ENCODE measurements around the gene RAB39A.
"Not testable (repeated sequence)": the region's sequence is repeated elsewhere in the genome, so short reads cannot be mapped to it uniquely, and the experiment has no call there.

Gene RAB39A, protein sequence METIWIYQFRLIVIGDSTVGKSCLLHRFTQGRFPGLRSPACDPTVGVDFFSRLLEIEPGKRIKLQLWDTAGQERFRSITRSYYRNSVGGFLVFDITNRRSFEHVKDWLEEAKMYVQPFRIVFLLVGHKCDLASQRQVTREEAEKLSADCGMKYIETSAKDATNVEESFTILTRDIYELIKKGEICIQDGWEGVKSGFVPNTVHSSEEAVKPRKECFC

DNA sequence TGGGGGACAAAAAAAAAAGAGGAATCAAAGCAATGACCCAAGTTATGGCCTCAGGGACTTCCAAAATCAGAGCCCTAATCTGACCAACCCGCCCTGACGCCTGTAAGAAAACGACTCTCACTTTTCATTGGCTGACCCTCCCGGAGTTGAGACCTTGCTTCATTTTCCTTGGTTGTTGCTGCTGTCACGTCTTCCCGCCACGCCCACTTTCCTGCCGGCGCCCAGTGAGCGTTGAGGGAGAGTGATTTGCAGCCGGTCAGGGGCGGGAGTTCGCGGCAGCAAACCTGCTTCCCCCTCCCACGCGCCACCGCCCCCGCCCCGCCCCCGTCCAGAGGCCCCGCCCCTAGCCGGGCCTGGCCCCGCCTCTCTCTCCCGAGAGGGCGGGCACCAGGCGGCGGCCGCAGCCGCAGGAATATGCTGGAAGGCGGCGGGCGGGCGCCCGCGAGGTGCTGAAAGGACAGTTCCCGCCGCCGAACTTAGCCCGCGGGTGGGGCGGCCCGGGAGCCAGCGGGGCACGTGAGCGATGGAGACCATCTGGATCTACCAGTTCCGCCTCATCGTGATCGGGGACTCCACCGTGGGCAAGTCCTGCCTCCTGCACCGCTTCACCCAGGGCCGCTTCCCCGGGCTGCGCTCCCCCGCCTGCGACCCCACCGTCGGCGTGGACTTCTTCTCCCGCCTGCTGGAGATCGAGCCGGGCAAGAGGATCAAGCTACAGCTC is at the start of gene RAB39A:
RAB39A (plus strand) TSS at position 403 of the 721 bp plus-strand sequence; CDS start at position 524, 121 bp downstream.
- DNase-seq, result peak; percentile 97

DNA sequence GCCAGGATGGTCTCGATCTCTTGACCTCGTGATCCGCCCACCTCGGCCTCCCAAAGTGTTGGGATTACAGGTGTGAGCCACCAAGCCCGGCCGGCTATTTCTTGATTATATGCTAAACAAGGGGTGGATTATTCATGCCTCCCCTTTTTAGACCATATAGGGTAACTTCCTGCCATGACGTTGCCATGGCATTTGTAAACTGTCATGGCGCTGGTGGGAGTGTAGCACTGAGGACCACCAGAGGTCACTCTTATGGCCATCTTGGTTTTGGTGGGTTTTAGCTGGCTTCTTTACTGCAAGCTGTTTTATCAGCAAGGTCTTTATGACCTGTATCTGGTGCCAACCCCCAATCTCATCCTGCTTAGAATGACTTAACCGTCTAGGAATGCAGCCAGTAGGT is 46.8 kb upstream of the RAB39A start:
- not testable (repeated sequence) for DNase-seq

DNA sequence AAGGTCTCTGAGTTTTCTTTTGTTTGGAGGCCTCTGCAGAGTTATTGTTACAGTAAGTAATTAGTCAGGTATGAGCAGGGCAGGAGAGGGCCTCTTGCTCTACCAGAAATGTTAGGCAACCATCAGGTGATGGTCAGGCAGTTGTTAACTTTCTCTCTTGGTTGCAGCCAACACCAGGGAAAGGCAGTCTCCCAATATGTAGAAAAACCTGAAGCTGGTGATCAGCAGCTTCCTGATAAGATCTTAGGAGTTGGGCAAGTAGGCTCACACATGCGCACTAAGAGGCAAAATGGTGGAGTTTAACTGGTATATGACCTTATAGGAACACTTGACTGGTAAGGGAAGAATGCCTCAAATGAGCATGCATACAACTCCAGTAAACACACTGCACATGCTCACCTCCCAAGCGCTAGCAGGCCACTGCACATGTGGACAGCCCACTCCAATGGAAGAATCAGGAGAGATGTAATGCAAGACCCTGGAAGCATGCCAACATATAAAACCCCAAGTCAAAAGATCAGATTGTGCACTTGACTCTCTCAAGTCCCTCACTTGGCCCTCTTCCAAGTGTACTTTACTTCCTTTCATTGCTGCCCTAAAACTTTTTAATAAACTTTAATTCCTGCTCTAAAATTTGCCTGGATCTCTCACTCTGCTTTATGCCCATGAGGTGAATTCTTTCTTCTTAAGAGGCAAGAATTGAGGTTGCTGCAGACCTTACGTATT is 46.0 kb upstream of the RAB39A start:
- DNase-seq, result no peak

DNA sequence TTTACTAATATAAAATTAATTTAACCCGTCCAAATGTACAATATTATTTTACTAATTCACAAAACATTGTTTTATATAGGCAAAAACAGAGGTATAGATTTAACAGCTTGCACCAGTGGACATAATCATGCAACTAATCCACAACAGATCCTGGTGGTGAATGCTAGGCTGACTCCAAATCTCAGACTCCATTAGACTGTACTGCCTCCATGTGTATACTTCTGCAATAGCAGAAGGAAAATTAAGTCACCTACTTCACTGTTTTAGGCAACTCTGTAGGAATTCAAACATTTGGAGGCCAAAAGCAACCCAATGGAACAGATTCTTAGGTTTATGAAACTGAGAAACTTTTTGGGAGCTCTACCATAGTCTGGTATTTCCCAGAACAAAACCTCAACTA is 30.0 kb upstream of the RAB39A start:
- no peak for DNase-seq

DNA sequence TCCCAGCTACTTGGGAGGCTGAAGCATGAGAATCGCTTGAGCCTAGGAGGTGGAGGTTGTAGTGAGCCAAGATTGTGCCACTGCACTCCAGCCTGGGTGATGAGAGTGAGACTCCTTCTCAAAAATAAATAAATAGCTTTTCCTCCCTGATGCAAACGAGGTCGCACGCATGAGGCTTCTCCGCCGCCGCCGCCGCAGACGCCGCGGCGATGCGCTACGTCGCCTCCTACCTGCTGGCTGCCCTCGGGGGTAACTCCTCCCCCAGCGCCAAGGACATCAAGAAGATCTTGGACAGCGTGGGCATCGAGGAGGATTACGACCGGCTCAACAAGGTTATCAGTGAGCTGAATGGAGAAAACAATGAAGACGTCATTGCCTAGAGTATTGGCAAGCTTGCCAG is 20.0 kb upstream of the RAB39A start:
- DNase-seq, result no peak

DNA sequence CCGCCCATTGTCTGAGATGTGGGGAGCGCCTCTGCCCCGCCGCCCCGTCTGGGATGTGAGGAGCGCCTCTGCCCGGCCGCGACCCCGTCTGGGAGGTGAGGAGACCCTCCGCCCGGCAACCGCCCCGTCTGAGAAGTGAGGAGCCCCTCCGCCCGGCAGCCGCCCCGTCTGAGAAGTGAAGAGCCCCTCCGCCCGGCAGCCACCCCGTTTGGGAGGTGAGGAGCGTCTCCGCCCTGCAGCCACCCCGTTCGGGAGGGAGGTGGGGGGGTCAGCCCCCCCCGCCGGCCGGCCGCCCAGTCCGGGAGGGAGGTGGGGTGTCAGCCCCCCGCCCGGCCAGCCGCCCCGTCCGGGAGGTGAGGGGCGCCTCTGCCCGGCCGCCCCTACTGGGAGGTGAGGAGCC is 15.8 kb upstream of the RAB39A start:
- not testable (repeated sequence) for DNase-seq

DNA sequence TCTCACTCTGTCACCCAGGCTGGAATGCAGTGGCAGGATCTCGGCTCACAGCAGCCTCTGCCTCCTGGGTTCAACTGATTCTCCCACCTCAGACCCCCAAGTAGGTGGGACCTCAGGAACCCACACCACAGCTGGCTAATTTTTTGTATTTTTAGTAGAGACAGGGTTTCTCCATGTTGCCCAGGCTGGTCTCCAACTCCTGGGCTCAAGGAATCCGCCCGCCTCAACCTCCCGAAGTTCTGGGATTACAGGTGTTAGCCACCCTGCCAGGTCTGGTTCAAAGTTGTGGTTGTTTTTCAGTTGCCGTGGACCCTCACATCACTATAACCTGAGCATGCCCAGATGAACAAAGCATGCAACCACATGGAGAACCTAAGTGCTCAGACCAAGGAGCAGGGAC is 13.0 kb upstream of the RAB39A start:
- DNase-seq, result no peak

DNA sequence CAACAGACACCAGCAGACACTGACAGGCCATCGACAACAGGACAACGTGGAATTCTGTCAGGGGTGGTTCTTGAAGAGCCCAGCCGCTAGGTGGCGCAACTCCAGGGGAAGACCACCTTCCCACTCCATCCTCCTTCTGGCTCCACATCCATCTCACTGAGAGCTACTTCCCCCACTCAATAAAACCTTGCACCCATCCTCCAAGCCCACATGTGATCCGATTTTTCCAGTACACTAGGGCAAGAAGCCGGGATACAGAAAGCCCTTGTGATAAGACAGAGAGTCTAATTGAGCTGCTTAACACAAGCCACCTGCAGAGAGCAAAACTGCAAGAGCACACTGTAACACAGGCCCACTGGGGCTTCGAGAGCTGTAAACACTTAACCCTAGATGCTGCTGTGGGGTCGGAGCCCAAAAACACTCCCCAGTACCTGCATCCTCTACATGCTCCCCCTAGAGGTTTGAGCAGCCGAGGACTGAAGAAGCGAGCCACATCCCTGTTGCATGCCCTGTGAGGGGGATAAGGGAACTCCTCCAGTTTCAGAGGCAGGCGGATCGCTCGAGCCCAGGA is 11.5 kb upstream of the RAB39A start:
- DNase-seq, result peak; percentile 2

DNA sequence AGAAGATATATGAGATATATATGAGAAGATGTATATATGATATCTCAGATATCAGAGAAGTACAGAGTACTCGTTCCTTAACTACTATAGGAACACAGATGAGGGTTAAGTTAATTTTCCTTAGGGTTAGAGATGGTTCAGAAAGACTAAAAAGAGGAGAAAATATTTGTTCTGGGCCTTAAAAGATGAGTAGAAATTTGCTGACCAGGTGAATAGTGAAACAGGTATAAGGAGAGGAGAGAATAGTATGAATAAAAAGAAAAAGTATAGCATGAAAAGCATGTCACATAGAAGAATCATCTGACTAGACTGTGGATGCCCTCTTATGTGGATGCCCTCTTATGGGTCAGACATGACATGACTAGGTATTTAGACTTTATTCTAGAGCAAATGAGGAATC is 6.3 kb upstream of the RAB39A start:
- DNase-seq, result no peak

DNA sequence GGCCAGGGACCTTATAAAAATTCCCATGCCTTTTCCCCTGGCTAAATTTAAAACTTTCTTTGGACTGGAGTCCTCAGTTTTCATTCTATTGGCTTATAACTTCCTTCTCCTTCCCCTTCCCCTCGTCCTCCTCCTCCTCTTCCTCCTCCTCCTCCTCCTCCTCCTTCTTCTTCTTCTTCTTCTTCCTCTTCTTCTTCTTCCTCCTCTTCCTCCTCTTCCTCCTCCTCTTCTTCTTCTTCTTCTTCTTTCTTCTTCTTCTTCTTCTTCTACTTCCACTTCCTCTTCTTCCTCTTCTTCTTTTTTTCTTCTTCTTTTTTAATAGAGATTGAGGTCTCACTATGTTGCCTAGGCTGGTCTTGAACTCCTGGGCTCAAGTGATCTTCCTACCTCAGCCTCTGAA is 4.7 kb upstream of the RAB39A start:
- not testable (repeated sequence) for DNase-seq

DNA sequence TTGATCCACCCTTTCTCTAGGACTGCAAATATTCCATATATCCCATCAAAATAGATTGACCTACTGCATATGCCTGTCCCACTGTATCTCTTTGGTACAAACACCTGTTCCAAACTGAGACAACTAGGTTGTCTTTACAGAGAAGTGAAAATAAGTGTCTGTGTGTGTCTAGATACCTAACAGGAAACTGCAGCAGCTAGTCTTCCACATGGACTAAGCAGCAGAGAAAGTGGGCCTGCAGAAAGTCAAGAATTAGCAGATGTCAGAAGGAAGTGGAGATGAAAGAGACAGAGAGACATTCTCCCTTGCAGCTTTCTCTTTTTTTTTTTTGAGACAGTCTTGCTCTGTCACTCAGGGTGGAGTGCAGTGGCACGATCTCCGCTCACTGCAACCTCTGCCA is 3.9 kb upstream of the RAB39A start:
- no peak for DNase-seq

DNA sequence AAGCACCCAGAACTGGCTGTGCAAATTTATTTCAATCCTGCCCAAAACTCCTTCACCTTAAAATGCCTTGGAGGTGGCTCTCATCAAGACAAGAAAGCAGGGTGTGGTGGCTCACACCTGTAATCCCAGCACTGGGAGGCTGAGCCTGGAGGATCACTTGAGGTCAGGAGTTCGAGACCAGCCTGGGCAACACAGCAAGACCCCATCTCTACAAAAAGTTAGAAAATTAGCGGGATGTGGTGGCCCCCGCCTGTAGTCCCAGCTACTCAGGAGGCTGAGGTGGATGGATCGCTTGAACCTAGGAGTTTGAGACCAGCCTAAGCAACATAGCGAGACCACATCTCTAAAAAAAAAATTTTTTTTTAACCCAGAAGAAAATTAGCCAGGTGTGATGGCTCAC is 689 bp upstream of the RAB39A start:
- DNase-seq, result no peak

DNA sequence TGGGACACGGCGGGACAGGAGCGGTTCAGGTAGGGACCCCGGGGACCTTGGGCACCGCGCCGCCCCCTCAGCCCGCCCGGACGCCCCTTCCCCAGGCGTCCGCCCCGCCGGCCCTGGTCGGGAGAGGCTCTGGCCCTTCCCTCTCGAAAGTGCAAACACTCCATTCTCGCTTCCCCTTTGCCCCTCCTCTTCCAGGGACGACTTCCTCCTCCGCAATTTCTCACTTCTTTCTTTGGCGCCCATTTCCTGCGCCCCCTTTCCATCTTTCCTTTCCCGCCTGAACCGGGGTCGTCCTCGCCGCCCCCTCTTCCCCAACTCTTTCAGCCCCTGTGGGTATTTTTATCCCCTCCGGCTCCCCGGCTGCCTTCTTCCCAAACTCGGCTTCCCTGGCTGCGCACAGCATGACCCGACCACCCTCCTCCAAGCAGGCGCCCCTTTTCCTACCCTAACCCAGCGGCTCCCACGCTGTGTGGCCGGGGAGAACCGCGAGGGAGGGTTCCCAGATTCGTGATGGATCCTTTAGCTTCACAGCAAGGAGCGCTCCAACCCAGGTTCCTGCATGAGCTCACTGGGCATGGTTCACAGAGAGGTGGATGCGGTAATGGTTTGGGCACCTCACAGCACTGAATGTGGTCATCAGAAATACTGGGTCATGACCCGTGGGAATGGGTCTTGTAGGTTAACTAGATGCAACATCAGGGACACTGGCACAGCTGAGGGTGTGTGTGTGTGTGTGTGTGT is 689 bp downstream of the RAB39A start:
- peak; percentile 45 for DNase-seq

DNA sequence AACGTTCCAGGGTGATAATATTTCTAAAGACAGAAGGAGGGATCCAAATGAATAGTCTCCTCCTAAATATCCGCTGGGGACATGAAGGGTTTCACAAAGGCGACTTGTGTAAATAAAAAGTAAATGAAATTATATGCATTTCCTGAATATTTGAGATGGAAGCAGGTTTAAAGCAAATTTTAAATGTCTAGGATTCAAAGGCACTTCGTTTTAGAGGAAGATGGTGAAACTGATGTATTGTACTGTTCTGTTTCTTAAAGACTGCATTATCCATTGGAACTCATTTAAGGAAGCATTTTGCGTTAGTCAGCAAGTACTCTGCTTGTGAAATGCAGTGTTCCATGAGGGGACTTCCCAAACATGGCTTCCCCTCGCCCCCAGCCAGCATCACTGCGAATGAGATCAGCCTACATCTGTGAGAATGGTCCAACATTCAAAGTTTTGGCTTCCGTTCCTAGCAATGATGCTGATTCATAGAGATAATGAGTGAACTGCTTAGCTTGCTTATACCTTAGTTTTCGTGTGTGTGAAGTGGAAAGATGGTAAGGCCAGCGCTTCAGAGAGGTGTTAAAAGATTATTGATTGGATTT is 1.5 kb downstream of the RAB39A start:
- no peak for DNase-seq

DNA sequence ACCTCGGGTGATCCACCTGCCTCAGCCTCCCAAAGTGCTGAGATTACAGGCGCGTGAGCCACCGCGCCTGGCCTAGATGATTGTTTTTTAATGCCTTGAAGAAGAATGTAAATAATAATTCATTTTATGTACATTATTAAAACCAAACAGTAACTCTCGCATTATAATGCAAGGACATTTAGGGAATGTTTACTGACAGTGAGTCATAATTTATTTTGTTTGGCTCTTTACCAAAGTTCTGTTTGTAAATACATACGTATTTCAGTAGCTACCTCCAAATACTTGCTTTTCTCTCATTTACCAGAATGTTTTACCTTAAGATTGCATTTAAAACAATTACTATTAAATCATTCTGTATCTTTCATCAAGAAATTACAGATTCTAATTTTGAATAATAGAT is 3.0 kb downstream of the RAB39A start:
- DNase-seq, result no peak

DNA sequence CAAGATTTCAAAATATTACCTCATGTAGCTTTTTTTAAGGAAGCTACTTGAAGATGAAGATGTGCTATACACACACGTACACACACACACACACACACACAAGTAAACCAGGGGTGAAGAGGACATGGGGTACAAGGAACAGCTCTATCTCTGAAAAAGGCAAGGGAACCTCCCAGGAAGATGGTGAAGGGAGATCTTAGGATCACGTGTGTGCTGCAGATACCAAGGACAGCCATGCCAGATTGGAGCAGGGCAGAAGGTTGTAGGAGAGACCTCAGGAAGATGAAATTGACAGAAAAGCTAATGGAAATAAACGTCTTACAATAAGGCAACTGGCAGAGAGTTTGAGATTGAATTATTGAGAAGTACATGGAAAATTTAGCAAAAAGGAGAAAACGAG is 19.7 kb downstream of the RAB39A start:
- no peak for DNase-seq

DNA sequence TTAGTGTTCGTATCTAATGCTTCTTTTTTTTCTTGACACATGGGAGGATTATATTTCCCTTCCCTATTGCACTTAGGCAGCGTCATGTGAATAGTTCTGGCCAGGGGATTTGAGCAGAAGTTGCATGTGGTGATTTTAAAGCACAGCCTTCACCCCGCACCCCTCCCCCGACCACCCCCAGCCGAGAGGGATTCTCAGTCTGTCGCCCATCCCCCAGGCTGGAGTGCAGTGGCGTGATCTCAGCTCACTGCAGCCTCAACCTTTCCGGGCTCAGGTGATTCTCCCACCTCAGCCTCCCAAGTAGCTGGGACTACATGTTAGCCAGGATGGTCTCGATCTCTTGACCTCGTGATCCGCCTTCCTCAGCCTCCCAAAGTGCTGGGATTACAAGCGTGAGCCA is 20.1 kb downstream of the RAB39A start:
- not testable (repeated sequence) for DNase-seq

DNA sequence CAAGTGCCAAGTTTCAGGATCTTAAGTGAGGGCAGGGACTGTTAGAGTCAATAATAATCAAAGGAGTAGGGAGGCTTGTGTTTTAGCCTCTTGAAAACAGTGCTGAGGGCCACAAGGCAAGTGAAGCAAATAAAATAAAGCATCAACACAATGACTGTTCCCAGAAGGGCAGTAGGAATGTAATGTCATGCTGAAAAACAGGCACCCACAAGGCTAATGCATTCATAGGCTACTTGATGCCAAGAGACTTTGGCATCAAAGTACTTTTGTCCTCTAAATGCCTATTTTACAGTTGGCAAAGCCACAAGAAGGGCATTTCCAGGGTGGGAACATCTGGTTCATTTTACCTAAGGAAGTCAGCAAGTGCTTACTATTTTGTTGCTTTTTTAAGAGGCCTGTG is 22.9 kb downstream of the RAB39A start:
- no peak for DNase-seq

DNA sequence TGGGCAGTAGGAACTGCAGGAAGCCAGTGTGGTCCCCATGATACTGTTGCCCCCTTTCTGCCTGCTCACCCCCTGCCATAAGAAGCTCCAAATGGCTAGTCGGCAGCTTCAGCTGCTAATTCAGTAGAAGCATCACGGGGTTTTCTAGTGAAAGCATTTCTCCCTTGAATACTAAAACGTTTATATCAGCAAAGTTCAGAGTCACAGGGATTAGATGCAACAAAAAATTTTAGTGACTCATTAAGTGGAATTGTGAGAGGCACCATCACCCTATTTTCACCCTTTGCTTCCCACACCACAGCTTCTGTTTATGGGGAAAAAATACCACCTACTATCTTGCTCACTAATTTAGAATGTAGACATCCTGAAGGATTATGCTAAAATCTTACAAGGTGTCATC is 25.2 kb downstream of the RAB39A start:
- DNase-seq, result no peak

DNA sequence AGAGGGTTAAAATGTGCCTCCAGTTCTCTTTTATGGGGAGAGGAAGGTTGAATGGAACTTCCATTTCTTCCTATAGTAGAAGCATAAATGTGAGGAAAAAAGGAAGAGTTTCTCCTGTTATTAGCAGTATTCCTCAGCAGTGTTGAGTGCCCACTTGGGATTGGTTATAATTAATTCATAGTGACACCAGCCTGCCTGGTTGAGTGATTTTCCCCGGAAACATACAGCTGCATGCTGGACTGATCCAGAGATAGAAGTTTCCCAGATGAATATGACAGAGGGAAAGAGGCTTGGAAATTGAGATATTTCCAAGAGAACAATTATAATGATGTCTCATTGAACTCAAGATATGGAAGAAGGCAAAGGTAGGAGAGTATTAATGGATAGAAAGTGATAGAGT is 28.3 kb downstream of the RAB39A start:
- no peak for DNase-seq

DNA sequence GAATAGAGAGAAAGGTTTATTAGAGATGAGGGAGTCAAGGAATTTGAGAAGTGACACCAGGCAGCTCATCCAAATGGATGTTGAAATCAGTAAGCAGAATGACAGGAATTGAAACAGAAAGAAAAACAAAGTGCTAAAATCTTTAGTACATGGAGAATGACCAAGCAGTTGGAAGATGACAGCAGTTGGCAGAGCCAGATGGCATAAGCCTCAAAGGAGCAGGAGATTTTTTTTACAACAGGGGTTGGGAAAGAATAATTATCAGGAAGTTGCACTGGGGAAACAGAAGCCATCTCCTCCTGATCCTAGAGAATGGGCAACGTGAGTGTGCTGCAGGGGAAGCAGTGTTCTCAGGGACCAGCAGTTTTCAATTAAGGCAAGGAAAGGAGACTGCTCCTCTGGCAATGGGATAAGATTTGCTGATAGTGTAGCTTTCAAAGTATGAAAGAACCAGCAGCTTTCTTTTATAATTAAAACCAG is 28.9 kb downstream of the RAB39A start:
- no peak for DNase-seq

DNA sequence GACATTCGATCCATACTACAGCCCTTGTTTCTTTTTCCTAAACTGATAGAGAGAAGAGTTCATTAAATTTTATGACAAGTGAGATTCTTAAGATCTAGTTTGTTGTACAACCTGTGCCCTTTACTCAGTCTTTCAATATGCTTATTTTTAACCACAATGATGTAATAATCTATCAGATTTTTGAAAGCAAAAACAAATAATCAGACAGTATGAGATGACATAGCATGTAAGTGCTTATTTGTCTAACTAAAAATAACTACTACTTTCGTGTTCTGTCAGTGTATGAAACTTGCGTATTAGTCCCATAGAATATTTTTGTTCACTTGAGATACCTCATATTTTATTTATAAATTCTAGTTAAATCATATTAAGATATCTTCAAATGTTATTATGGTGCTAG is 33.2 kb downstream of the RAB39A start:
- DNase-seq, result no peak

DNA sequence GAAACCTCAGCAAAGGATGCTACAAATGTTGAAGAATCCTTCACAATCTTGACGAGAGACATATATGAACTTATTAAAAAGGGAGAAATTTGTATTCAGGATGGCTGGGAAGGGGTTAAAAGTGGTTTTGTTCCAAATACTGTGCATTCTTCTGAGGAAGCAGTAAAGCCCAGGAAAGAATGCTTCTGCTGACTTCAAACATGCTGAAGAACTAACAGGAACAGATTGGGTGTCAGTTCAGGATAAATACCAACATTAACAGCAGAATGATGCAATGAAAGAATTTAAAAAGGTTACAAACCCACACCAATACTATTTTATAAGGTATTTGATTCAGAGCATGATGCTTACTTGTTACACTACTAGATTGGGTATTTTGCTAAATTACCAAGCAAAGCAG is 33.9 kb downstream of the RAB39A start:
- no peak for DNase-seq
